ENCODE data around the gene MRPL43.
A peak's percentile ranks its signal among the peaks of the same experiment; 100 is the strongest.

The MRPL43 gene

GRCh38 chr10:101020427-101021075 is 33.3 kb upstream of the MRPL43 start:
- no peak for DNase-seq (ENCODE audit: extremely low spot score)
- TF ChIP-seq, protein P1, sequence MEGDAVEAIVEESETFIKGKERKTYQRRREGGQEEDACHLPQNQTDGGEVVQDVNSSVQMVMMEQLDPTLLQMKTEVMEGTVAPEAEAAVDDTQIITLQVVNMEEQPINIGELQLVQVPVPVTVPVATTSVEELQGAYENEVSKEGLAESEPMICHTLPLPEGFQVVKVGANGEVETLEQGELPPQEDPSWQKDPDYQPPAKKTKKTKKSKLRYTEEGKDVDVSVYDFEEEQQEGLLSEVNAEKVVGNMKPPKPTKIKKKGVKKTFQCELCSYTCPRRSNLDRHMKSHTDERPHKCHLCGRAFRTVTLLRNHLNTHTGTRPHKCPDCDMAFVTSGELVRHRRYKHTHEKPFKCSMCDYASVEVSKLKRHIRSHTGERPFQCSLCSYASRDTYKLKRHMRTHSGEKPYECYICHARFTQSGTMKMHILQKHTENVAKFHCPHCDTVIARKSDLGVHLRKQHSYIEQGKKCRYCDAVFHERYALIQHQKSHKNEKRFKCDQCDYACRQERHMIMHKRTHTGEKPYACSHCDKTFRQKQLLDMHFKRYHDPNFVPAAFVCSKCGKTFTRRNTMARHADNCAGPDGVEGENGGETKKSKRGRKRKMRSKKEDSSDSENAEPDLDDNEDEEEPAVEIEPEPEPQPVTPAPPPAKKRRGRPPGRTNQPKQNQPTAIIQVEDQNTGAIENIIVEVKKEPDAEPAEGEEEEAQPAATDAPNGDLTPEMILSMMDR (IDR thresholded peaks at IDR 0.05; ENCODE audit: control extremely low read depth, extremely low read depth, low read depth, missing control alignments) = no peak
- ChIA-PET CTCF (interaction anchor here (1.7 to 7.0 kb wide), 5 partner anchors 9 to 41 kb away, joined by 10 to 111 read pairs (median 96); partner anchors contain the start of genes KAZALD1, LZTS2, PDZD7 and SFXN3), POLR2A (no interaction called here)

- CTCF ChIA-PET = interaction anchor here (0.7 to 7.0 kb wide), 14 partner anchors 11 to 457 kb away, joined by 3 to 111 read pairs (median 8); partner anchors contain the start of genes KAZALD1, LZTS2, PDZD7 and SEMA4G
- POLR2A ChIA-PET = no interaction called here
Measured at GRCh38 chr10:101019440-101019703, 32.1 kb upstream of the MRPL43 start.

DNA sequence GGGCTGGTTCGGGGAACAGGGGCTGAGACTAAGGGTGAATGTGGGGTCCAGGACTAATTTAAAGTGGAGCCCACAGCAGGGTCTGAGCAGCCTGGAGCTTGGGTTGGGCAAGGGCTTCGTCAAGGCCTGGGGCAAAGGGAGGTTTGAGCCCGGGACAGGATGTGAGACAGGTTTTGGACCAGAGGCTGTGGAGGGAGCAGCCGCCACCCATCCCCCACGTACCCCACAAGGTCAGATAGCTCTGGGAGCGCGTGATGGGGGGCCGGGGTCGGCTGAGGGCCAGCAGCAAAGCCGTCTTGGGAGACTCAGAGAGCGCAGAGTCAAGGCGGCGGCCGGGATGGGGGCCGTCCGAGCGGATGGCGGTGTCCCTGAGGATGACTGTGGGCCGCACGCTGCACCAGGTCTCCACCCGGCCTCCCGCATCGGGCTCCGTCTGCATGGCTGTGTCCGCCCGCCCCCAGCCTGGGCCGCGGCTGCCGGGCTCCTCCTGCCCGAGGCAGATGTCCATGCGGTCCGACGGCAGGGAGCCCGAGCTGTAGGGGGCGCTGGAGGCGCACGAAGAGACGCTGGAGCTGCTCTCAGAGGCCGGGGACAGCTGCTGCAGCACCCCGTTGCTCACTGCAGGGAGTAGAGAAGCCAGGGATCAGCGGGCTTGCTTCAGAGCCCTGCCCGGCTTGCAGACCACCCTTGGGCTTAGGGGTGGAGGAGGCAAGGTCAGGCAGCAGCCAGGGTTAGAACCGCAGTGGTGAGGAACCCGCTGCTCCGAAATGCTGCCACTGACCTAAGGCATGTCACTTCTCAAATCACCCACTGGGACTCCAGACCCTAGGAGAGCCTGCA is 31.5 kb upstream of the MRPL43 start:
- ChIA-PET CTCF (interaction anchor here (0.7 to 7.0 kb wide), 17 partner anchors 11 to 456 kb away, joined by 3 to 111 read pairs (median 7); partner anchors contain the start of genes KAZALD1, LZTS2, PDZD7 and SEMA4G), POLR2A (no interaction called here)
- DNase-seq (ENCODE audit: extremely low spot score) = peak; percentile 85
- TF ChIP-seq, protein P1 (IDR thresholded peaks at IDR 0.05; ENCODE audit: control extremely low read depth, extremely low read depth, low read depth, missing control alignments) = peak; percentile 70

More at GRCh38 chr10:101019440-101019703, 32.1 kb upstream of the MRPL43 start:
- no peak for DNase-seq (ENCODE audit: extremely low spot score)
- TF ChIP-seq, protein P1 (IDR thresholded peaks at IDR 0.05; ENCODE audit: control extremely low read depth, extremely low read depth, low read depth, missing control alignments) = no peak

DNA sequence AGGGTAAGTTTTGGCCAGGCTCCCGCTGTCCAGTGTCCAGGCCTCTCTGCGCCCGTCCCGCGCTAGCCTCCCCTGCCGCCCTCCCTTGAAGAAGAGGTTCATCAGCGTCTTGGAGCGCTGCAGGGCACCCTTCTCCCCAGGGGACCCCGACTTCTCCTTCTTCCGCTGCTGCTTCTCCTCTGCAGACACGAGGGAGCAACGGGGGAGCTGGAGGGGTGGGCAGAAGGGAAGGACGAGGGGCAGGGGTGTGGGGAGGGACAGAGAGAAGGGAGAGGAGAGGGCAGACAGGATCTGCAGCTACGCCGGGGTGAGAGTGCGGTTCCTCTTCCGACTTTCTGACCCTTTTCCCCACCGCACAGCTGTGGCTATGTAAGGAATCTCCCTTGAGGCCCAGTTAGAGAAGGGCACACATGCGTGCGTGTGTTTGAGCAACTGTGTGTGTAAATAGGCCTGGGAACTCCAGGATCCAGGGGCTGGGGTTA is 30.9 kb upstream of the MRPL43 start:
- CTCF ChIA-PET = interaction anchor here (1.2 to 7.0 kb wide), 14 partner anchors 12 to 124 kb away, joined by 3 to 111 read pairs (median 8); partner anchors contain the start of genes KAZALD1, LZTS2, PDZD7 and SEMA4G
- TF ChIP-seq, protein P1 (IDR thresholded peaks at IDR 0.05; ENCODE audit: control extremely low read depth, extremely low read depth, low read depth, missing control alignments) = no peak
- DNase-seq (ENCODE audit: extremely low spot score) = no peak
- POLR2A ChIA-PET = no interaction called here

DNA sequence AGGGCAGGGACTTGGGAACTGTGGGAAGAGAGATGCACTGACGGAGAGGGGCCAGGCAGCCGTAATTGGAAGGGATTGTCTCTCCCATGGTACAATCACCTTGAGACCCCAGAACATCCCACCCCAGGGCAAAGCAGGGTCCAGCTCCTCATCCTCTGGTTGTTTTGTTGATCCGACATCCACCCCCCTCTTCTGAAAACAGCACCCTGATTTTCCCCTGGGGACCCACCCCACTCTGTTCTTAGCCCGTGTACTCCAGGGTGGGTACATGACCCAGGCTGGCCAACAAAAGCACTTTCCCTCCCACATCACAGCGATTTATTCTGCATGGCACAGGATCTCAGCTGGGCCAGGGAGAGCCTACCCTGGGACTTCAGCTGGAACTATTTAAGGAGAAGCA is 29.5 kb upstream of the MRPL43 start:
- ChIA-PET CTCF (interaction anchor here (1.3 to 7.0 kb wide), 8 partner anchors 11 to 125 kb away, joined by 4 to 111 read pairs (median 24); partner anchors contain the start of genes KAZALD1, LZTS2, PDZD7 and SFXN3), POLR2A (no interaction called here)
- DNase-seq (ENCODE audit: extremely low spot score) = no peak
- TF ChIP-seq, protein P1 (IDR thresholded peaks at IDR 0.05; ENCODE audit: control extremely low read depth, extremely low read depth, low read depth, missing control alignments) = no peak

GRCh38 chr10:101015582-101015973 is 28.3 kb upstream of the MRPL43 start:
- TF ChIP-seq, protein P1 (IDR thresholded peaks at IDR 0.05; ENCODE audit: control extremely low read depth, extremely low read depth, low read depth, missing control alignments) = no peak
- POLR2A ChIA-PET = no interaction called here
- CTCF ChIA-PET = interaction anchor here (0.6 to 7.0 kb wide), 16 partner anchors 9 to 345 kb away, joined by 3 to 111 read pairs (median 7); partner anchors contain the start of genes LZTS2, MRPL43, PDZD7 and SFXN3
- no peak for DNase-seq (ENCODE audit: extremely low spot score)
